SK-N-SH treated with all-trans-retinoic acid at 6 μM for 48 hours (cell line): ENCODE measurements around the gene CHST12.

Source experiments
- CREB5 ChIP-seq: fragments of 250-450 bp; sonication (Bioruptor Pico); IDR thresholded peaks from 2 replicates; pipeline ENCODE4 v1.5.1; 2020; ENCODE audit warnings: low read depth, mild to moderate bottlenecking, moderate library complexity
- PATZ1 ChIP-seq: fragments of 250-450 bp; sonication (Bioruptor Pico); IDR thresholded peaks from 2 replicates; pipeline ENCODE4 v1.8.0; 2020; ENCODE audit warnings: mild to moderate bottlenecking, moderate library complexity, borderline replicate concordance
- PPARA ChIP-seq: fragments of 250-450 bp; sonication (Bioruptor Pico); IDR thresholded peaks from 2 replicates; pipeline ENCODE4 v1.5.0; 2020; ENCODE audit warnings: mild to moderate bottlenecking, borderline replicate concordance
- RARB ChIP-seq: fragments of 250-450 bp; sonication (Bioruptor Pico); IDR thresholded peaks from 2 replicates; pipeline ENCODE4 v1.8.0; 2021; ENCODE audit warnings: mild to moderate bottlenecking, moderate library complexity
- SNAI2 ChIP-seq: fragments of 250-450 bp; sonication (Bioruptor Pico); IDR thresholded peaks from 2 replicates; pipeline ENCODE4 v1.5.0; 2020; ENCODE audit warnings: mild to moderate bottlenecking, moderate library complexity
- TCF4 ChIP-seq: fragments of 250-450 bp; sonication (Bioruptor Pico); IDR thresholded peaks from 2 replicates; pipeline ENCODE4 v1.8.0; 2021; ENCODE audit warnings: mild to moderate bottlenecking, moderate library complexity, borderline replicate concordance
- ZC3H10 ChIP-seq: fragments of 250-450 bp; sonication (Bioruptor Pico); IDR thresholded peaks from 2 replicates; pipeline ENCODE4 v1.5.1; 2021; ENCODE audit warnings: mild to moderate bottlenecking, moderate library complexity
- ZFP3 ChIP-seq: fragments of 250-450 bp; sonication (Bioruptor Pico); IDR thresholded peaks from 2 replicates; pipeline ENCODE4 v1.5.0; 2020; ENCODE audit warnings: mild to moderate bottlenecking, moderate library complexity
- ZNF70 ChIP-seq: fragments of 450-650 bp; formaldehyde crosslinking; IDR thresholded peaks from 2 replicates; pipeline ENCODE4 v1.5.0; 2020; ENCODE audit warnings: mild to moderate bottlenecking, moderate library complexity
- ZNF8 ChIP-seq: fragments of 450-650 bp; formaldehyde crosslinking; IDR thresholded peaks from 2 replicates; pipeline ENCODE4 v1.5.0; 2020; ENCODE audit warnings: mild to moderate bottlenecking, moderate library complexity

GRCh38 chr7:2478399-2478785, 75.0 kb downstream of the CHST12 start:
- TF ChIP-seq CREB5 (CRISPR knock-in tag) (no peak), SNAI2 (no peak), PATZ1 (no peak), ZC3H10 (CRISPR knock-in tag) (no peak), ZNF70 (no peak), RARB (CRISPR knock-in tag) (no peak), ZNF8 (CRISPR knock-in tag) (no peak), TCF4 (no peak), ZFP3 (CRISPR knock-in tag) (no peak), PPARA (CRISPR knock-in tag) (no peak)
